ENCODE results near the gene EID2B. TPM values are rescaled to one million over a fixed set of nuclear protein-coding genes. Genes with fewer than 3 reads are reported as not detected.

The EID2B gene
- total and polyA plus RNA-seq, 9 donors, result 2.3 to 7.5 (median 6.2) TPM

DNA sequence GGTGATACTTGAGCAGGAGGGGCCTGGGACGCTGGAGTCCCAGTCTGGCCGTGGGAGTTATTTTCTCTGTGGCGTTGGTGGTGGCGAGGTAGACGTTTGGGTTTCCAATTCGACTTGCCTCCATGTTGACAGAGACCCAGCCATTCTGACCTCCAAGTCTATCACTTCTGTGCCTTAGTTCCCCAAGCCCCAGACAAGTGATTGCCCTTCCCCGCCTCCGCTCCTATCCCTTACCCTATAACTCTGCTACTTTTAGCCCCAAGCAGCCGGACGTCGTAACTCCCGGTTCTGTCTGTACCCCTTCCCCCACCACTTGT lies 51.5 kb downstream of the EID2B start:
- intact Hi-C loops (cut with DNase I), result no loop called here
- Histone ChIP-seq H3K9me3 (no peaks in the 10 kb centered on the region), H3K27ac (peak overlapping the region in 1 of 2 donors; percentile 77), H3K27me3 (no peaks in the 10 kb centered on the region), H3K36me3 (no peaks in the 10 kb centered on the region), H3K4me3 (peak overlapping the region; percentile 90), H3K4me1 (ENCODE audit: insufficient read depth) (peaks cover 7% of the 10 kb centered on the region)
- 0 to 1% (median 0%) methylated on average over 12 of the region's 12 CpGs for WGBS, 3 donors
- DNase-seq, result no peak
- no peak for TF ChIP-seq POLR2A (IDR thresholded peaks at IDR 0.05)
- TF ChIP-seq EP300 (IDR thresholded peaks at IDR 0.05), result no peak
- TF ChIP-seq, protein P1, sequence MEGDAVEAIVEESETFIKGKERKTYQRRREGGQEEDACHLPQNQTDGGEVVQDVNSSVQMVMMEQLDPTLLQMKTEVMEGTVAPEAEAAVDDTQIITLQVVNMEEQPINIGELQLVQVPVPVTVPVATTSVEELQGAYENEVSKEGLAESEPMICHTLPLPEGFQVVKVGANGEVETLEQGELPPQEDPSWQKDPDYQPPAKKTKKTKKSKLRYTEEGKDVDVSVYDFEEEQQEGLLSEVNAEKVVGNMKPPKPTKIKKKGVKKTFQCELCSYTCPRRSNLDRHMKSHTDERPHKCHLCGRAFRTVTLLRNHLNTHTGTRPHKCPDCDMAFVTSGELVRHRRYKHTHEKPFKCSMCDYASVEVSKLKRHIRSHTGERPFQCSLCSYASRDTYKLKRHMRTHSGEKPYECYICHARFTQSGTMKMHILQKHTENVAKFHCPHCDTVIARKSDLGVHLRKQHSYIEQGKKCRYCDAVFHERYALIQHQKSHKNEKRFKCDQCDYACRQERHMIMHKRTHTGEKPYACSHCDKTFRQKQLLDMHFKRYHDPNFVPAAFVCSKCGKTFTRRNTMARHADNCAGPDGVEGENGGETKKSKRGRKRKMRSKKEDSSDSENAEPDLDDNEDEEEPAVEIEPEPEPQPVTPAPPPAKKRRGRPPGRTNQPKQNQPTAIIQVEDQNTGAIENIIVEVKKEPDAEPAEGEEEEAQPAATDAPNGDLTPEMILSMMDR (IDR thresholded peaks at IDR 0.05), result no peak

Other genes with a start within 250 kb of the EID2B start
- gene IFNL1, start 236.4 kb downstream of the EID2B start, total RNA-seq, result not detected
- not detected for gene IFNL1, start 236.4 kb downstream of the EID2B start, polyA plus RNA-seq
- gene LRFN1, start 212.0 kb downstream of the EID2B start, total RNA-seq, result 1 to 10 TPM in 4 of 7 donors, under 1 TPM in 3; 0.12 to 2.2 (median 1.2) TPM
- gene LRFN1, start 212.0 kb downstream of the EID2B start, polyA plus RNA-seq, result 1 to 10 TPM in 1 of 2 donors, under 1 TPM in 1; 0.40 to 1.2 TPM
- 10 to 100 TPM in 3 of 7 donors, 1 to 10 TPM in 4; 5.6 to 21.9 (median 9.9) TPM for gene GMFG, start 196.8 kb downstream of the EID2B start, total RNA-seq
- gene GMFG, start 196.8 kb downstream of the EID2B start, polyA plus RNA-seq, result 10 to 100 TPM; 20.5 to 39.7 TPM
- gene SAMD4B, start 190.4 kb downstream of the EID2B start, total RNA-seq, result 100 to 1,000 TPM in 5 of 7 donors, 10 to 100 TPM in 2; 59.0 to 139 (median 110) TPM
- gene SAMD4B, start 190.4 kb downstream of the EID2B start, polyA plus RNA-seq, result 100 to 1,000 TPM in 1 of 2 donors, 10 to 100 TPM in 1; 64.4 to 119 TPM
- 10 to 100 TPM; 31.0 to 60.2 (median 47.4) TPM for gene PAF1, start 141.7 kb downstream of the EID2B start, total RNA-seq
- gene PAF1, start 141.7 kb downstream of the EID2B start, polyA plus RNA-seq, result 10 to 100 TPM; 52.7 to 78.1 TPM
- gene MED29, start 141.5 kb downstream of the EID2B start, total RNA-seq, result 10 to 100 TPM; 27.7 to 62.9 (median 59.9) TPM
- gene MED29, start 141.5 kb downstream of the EID2B start, polyA plus RNA-seq, result 10 to 100 TPM; 43.5 to 48.8 TPM
- 100 to 1,000 TPM in 6 of 7 donors, 10 to 100 TPM in 1; 78.1 to 995 (median 152) TPM for gene ZFP36, start 126.0 kb downstream of the EID2B start, total RNA-seq
- gene ZFP36, start 126.0 kb downstream of the EID2B start, polyA plus RNA-seq, result 100 to 1,000 TPM; 204 to 320 TPM
- 10 to 100 TPM in 6 of 7 donors, 1 to 10 TPM in 1; 8.6 to 68.0 (median 33.9) TPM for gene PLEKHG2, start 120.2 kb downstream of the EID2B start, total RNA-seq
- gene PLEKHG2, start 120.2 kb downstream of the EID2B start, polyA plus RNA-seq, result 10 to 100 TPM; 12.9 to 23.0 TPM
- gene RPS16, start 96.9 kb downstream of the EID2B start, total RNA-seq, result 1,000 to 10,000 TPM; 3,321 to 5,287 (median 4,531) TPM
- gene RPS16, start 96.9 kb downstream of the EID2B start, polyA plus RNA-seq, result 1,000 to 10,000 TPM; 2,348 to 7,403 TPM
- gene SUPT5H, start 87.3 kb downstream of the EID2B start, total RNA-seq, result 100 to 1,000 TPM in 4 of 7 donors, 10 to 100 TPM in 3; 51.4 to 127 (median 101) TPM
- 100 to 1,000 TPM in 1 of 2 donors, 10 to 100 TPM in 1; 98.8 to 163 TPM for gene SUPT5H, start 87.3 kb downstream of the EID2B start, polyA plus RNA-seq
- 10 to 100 TPM; 31.5 to 59.9 (median 51.4) TPM for gene TIMM50, start 52.0 kb downstream of the EID2B start, total RNA-seq
- 10 to 100 TPM; 41.2 to 48.3 TPM for gene TIMM50, start 52.0 kb downstream of the EID2B start, polyA plus RNA-seq
- gene DLL3, start 33.9 kb downstream of the EID2B start, total RNA-seq, result under 1 TPM in 3 of 7 donors, not detected in 4; 0.10 to 0.33 (median 0.24) TPM
- under 1 TPM; 0.10 to 0.22 TPM for gene DLL3, start 33.9 kb downstream of the EID2B start, polyA plus RNA-seq
- gene SELENOV, start 17.7 kb downstream of the EID2B start, total RNA-seq, result under 1 TPM in 1 of 7 donors, not detected in 6; 0.27 TPM
- gene SELENOV, start 17.7 kb downstream of the EID2B start, polyA plus RNA-seq, result under 1 TPM in 1 of 2 donors, not detected in 1; 0.39 TPM
- gene EID2, start 7.3 kb upstream of the EID2B start, total RNA-seq, result 10 to 100 TPM in 5 of 7 donors, 1 to 10 TPM in 2; 6.9 to 17.0 (median 13.1) TPM
- gene EID2, start 7.3 kb upstream of the EID2B start, polyA plus RNA-seq, result 10 to 100 TPM; 10.5 to 13.5 TPM
- gene LGALS13, start 69.7 kb upstream of the EID2B start, total RNA-seq, result not detected
- gene LGALS13, start 69.7 kb upstream of the EID2B start, polyA plus RNA-seq, result not detected
- not detected for gene LGALS16, start 123.1 kb upstream of the EID2B start, total RNA-seq
- not detected for gene LGALS16, start 123.1 kb upstream of the EID2B start, polyA plus RNA-seq
- gene LGALS14, start 171.6 kb upstream of the EID2B start, total RNA-seq, result not detected
- gene LGALS14, start 171.6 kb upstream of the EID2B start, polyA plus RNA-seq, result not detected
- not detected for gene CLC, start 205.2 kb upstream of the EID2B start, total RNA-seq
- gene CLC, start 205.2 kb upstream of the EID2B start, polyA plus RNA-seq, result not detected
- gene LEUTX, start 246.0 kb upstream of the EID2B start, total RNA-seq, result not detected
- not detected for gene LEUTX, start 246.0 kb upstream of the EID2B start, polyA plus RNA-seq

All from ovary (tissue), 9 donors.